H1 (cell line): ENCODE results near the gene ABHD8. TPM values are rescaled to one million over a fixed set of nuclear protein-coding genes. Genes with fewer than 3 reads are reported as not detected.

ENCODE experiments used
- CTCF ChIA-PET: fragments of 300-600 bp; sonication (Branson Sonifier 250); formaldehyde crosslinking; loops from one replicate; lab custom pipeline; 2021; ENCODE audit not compliant: partially characterized antibody; lab: Charles Lee
- POLR2A ChIA-PET: fragments of 300-600 bp; sonication (Branson Sonifier 250); formaldehyde crosslinking; loops from one replicate; lab custom pipeline; 2021; ENCODE audit warnings: inconsistent platforms; ENCODE audit not compliant: partially characterized antibody; lab: Charles Lee
- DNase-seq, 2 experiments: peaks; one replicate each; pipeline versions ENCODE4 v3.0.0 to v3.0.0-alpha.2; 2010 to 2022; ENCODE audit warnings: low spot score in 2 of 2, low read depth in 1 of 2, mixed read lengths in 1 of 2
- FAIRE-seq: peaks from 2 replicates; lab custom pipeline; 2011; peaks lifted over from hg19 to GRCh38; lab: Jason Lieb, UNC
- H2AFZ ChIP-seq: 2 replicates; pipeline ENCODE4 v1.8.1; 2012; ENCODE audit warnings: low read length, inconsistent platforms
- H2AK5ac ChIP-seq: 2 replicates; pipeline ENCODE4 v1.6.1; 2013; ENCODE audit warnings: low read depth, low read length
- H2BK120ac ChIP-seq: replicated peaks from 2 replicates; pipeline ENCODE3; 2013; ENCODE audit warnings: low read depth, low read length, inconsistent platforms
- H2BK12ac ChIP-seq: 2 replicates; pipeline ENCODE4 v1.6.1; 2013; ENCODE audit warnings: low read depth, low read length
- H2BK15ac ChIP-seq: 2 replicates; pipeline ENCODE4 v1.6.1; 2013; ENCODE audit warnings: low read length
- H2BK20ac ChIP-seq: 2 replicates; pipeline ENCODE4 v1.6.1; 2013; ENCODE audit warnings: low read length
- H2BK5ac ChIP-seq: 2 replicates; pipeline ENCODE4 v1.6.1; 2013; ENCODE audit warnings: low read depth, low read length
- H3K14ac ChIP-seq: 2 replicates; pipeline ENCODE4 v1.6.1; 2013; ENCODE audit warnings: inconsistent platforms; ENCODE audit not compliant: insufficient read length
- H3K18ac ChIP-seq: 2 replicates; pipeline ENCODE4 v1.6.1; 2013; ENCODE audit warnings: low read length; ENCODE audit errors: extremely low read depth
- H3K23ac ChIP-seq: 2 replicates; pipeline ENCODE4 v1.6.1; 2013; ENCODE audit warnings: inconsistent platforms; ENCODE audit not compliant: insufficient read length
- H3K23me2 ChIP-seq: 2 replicates; pipeline ENCODE4 v1.6.1; 2013; ENCODE audit warnings: low read depth, low read length
- H3K27ac ChIP-seq: 2 replicates; pipeline ENCODE4 v1.6.1; 2011; ENCODE audit warnings: low read depth, low read length, inconsistent platforms
- H3K27me3 ChIP-seq, 4 experiments: replicated peaks in 1 of 4; 1 replicate in 1 of 4; 2 replicates in 3 of 4; pipeline versions ENCODE4 v1.6.1 to v1.8.1; 2011 to 2013; ENCODE audit warnings: low read length in 3 of 4, mild to moderate bottlenecking in 3 of 4, inconsistent platforms in 2 of 4, mixed read lengths in 2 of 4, moderate library complexity in 1 of 4; ENCODE audit not compliant: control insufficient read depth in 3 of 4, insufficient read depth in 3 of 4; ENCODE audit errors: extremely low read depth in 1 of 4
- H3K36me3 ChIP-seq, 4 experiments: 2 replicates each; pipeline versions ENCODE4 v1.6.1 to v1.8.1; 2011 to 2013; ENCODE audit warnings: mild to moderate bottlenecking in 4 of 4, low read length in 3 of 4, moderate library complexity in 2 of 4, control low read depth in 1 of 4, inconsistent platforms in 1 of 4; ENCODE audit not compliant: insufficient read depth in 4 of 4, control insufficient read depth in 2 of 4
- H3K4ac ChIP-seq: replicated peaks from 2 replicates; pipeline ENCODE3; 2013; ENCODE audit warnings: low read length, low read depth, mixed read lengths, inconsistent platforms; ENCODE audit not compliant: insufficient read length
- H3K4me1 ChIP-seq, 4 experiments: replicated peaks in 1 of 4; 1 replicate in 1 of 4; 2 replicates in 3 of 4; pipeline versions ENCODE4 v1.6.1 to v1.8.1; 2011 to 2013; ENCODE audit warnings: low read length in 3 of 4, inconsistent platforms in 2 of 4, mixed read lengths in 1 of 4; ENCODE audit not compliant: insufficient read depth in 4 of 4, control insufficient read depth in 3 of 4
- H3K4me2 ChIP-seq, 2 experiments: 2 replicates each; pipeline versions ENCODE4 v1.6.1 to v1.8.1; 2011 to 2013; ENCODE audit warnings: low read depth in 2 of 2, low read length in 2 of 2, control low read depth in 1 of 2, inconsistent platforms in 1 of 2, mild to moderate bottlenecking in 1 of 2; ENCODE audit not compliant: insufficient read depth in 1 of 2
- H3K4me3 ChIP-seq, 4 experiments: fragments of 200-600, 300-600 bp in 1 of 4; sonication (generic), shearing (Covaris generic), sonication (Bioruptor Twin) in 1 of 4; 2 replicates each; pipeline versions ENCODE4 v1.5.1 to v1.8.1; 2011 to 2016; ENCODE audit warnings: low read length in 4 of 4, low read depth in 3 of 4, control low read depth in 2 of 4, inconsistent platforms in 2 of 4, mild to moderate bottlenecking in 2 of 4, mixed read lengths in 1 of 4, moderate library complexity in 1 of 4; ENCODE audit not compliant: insufficient read depth in 2 of 4; ENCODE audit errors: extremely low read depth in 1 of 4
- H3K56ac ChIP-seq: replicated peaks from 2 replicates; pipeline ENCODE3; 2013; ENCODE audit warnings: low read depth, mild to moderate bottlenecking, mixed read lengths, low read length, inconsistent platforms; ENCODE audit not compliant: insufficient read length
- H3K79me1 ChIP-seq: 2 replicates; pipeline ENCODE4 v1.6.1; 2013; ENCODE audit warnings: low read depth, low read length, control low read depth
- H3K79me2 ChIP-seq, 2 experiments: 2 replicates each; pipeline versions ENCODE4 v1.6.1 to v1.8.1; 2012 to 2013; ENCODE audit warnings: low read length in 2 of 2, mild to moderate bottlenecking in 2 of 2, inconsistent platforms in 1 of 2; ENCODE audit not compliant: insufficient read depth in 2 of 2, control insufficient read depth in 1 of 2
- H3K9ac ChIP-seq, 4 experiments: replicated peaks in 1 of 4; 1 replicate in 1 of 4; 2 replicates in 3 of 4; pipeline versions ENCODE4 v1.6.1 to v1.8.1; 2011 to 2013; ENCODE audit warnings: low read depth in 3 of 4, low read length in 3 of 4, control low read depth in 2 of 4, mild to moderate bottlenecking in 2 of 4, moderate library complexity in 2 of 4, inconsistent platforms in 1 of 4; ENCODE audit errors: extremely low read depth in 1 of 4
- H3K9me3 ChIP-seq, 2 experiments: 2 replicates each; pipeline versions ENCODE4 v1.6.1 to v1.8.1; 2012 to 2013; ENCODE audit warnings: mild to moderate bottlenecking in 2 of 2, moderate library complexity in 2 of 2, control low read depth in 1 of 2, inconsistent platforms in 1 of 2, low read depth in 1 of 2, low read length in 1 of 2, mixed read lengths in 1 of 2; ENCODE audit not compliant: insufficient read depth in 2 of 2
- H4K20me1 ChIP-seq, 2 experiments: replicated peaks in 1 of 2; 2 replicates each; pipeline versions ENCODE3 to v1.8.1; 2011 to 2013; ENCODE audit warnings: inconsistent platforms in 2 of 2, low read length in 2 of 2, mild to moderate bottlenecking in 1 of 2; ENCODE audit not compliant: insufficient read depth in 2 of 2, control insufficient read depth in 1 of 2
- H4K5ac ChIP-seq: 2 replicates; pipeline ENCODE4 v1.6.1; 2013; ENCODE audit warnings: low read length, low read depth, mixed read lengths, inconsistent platforms; ENCODE audit not compliant: insufficient read length
- H4K8ac ChIP-seq: 2 replicates; pipeline ENCODE4 v1.8.0; 2013; ENCODE audit warnings: mild to moderate bottlenecking, moderate library complexity, low read length, inconsistent platforms; ENCODE audit not compliant: insufficient read depth; ENCODE audit errors: extremely low read depth
- H4K91ac ChIP-seq: replicated peaks from 2 replicates; pipeline ENCODE3; 2013; ENCODE audit warnings: low read length, mixed read lengths, inconsistent platforms; ENCODE audit not compliant: insufficient read length
- CBX8 ChIP-seq: fragments of 300-800, 300-1000 bp; sonication (generic); IDR thresholded peaks from 2 replicates; pipeline ENCODE4 v1.7.1; 2016; ENCODE audit warnings: low read depth, low read length, borderline replicate concordance
- CEBPB ChIP-seq: IDR thresholded peaks from 2 replicates; pipeline ENCODE4 v1.6.1; 2012; ENCODE audit warnings: low read depth, low read length
- FOSL1 ChIP-seq: IDR thresholded peaks from 2 replicates; pipeline ENCODE4 v1.6.1; 2011; ENCODE audit warnings: mild to moderate bottlenecking, low read depth, low read length, moderate library complexity; ENCODE audit not compliant: insufficient read depth
- HDAC2 ChIP-seq, 2 experiments: fragments of 300-600 bp in 1 of 2; sonication (generic) in 1 of 2; IDR thresholded peaks; 2 replicates each; pipeline ENCODE4 v1.6.1; 2011 to 2012; ENCODE audit warnings: low read depth in 2 of 2, low read length in 2 of 2, mild to moderate bottlenecking in 2 of 2, moderate library complexity in 2 of 2, borderline replicate concordance in 1 of 2, inconsistent platforms in 1 of 2
- KDM1A ChIP-seq: fragments of 200-600, 300-600 bp; sonication (generic); IDR thresholded peaks from 2 replicates; pipeline ENCODE4 v1.7.1; 2016; ENCODE audit warnings: mild to moderate bottlenecking, low read length, borderline replicate concordance
- MAX ChIP-seq: IDR thresholded peaks from 2 replicates; pipeline ENCODE4 v1.6.1; 2012; ENCODE audit warnings: inconsistent platforms
- YY1 ChIP-seq: IDR thresholded peaks from 2 replicates; pipeline ENCODE4 v1.6.1; 2011; ENCODE audit warnings: low read depth, mild to moderate bottlenecking, low read length
- ZNF274 ChIP-seq: IDR thresholded peaks from 2 replicates; pipeline ENCODE4 v1.7.0; 2012; ENCODE audit warnings: low read length, borderline replicate concordance; ENCODE audit errors: extremely low read depth
- WGBS, 2 experiments: shearing (Covaris generic) in 1 of 2; methylation state at CpG; one replicate each; pipeline versions ENCODE4 v1.1.6 to v1.1.7; 2013 to 2015; ENCODE audit warnings: low lambda C conversion rate in 2 of 2, mixed read lengths in 2 of 2, inconsistent platforms in 1 of 2, low coverage in 1 of 2, missing lambda C conversion rate in 1 of 2; ENCODE audit not compliant: insufficient replicate concordance in 2 of 2, insufficient coverage in 1 of 2, insufficient read length in 1 of 2; ENCODE audit errors: extremely low coverage in 1 of 2, missing lambda C conversion rate in 1 of 2; 5-methylcytosine and 5-hydroxymethylcytosine counted together
- polyA plus RNA-seq, 7 experiments: library from polyadenylated mRNA; depleted of rRNA in 3 of 7; stranded (reverse) in 5 of 7; unstranded in 2 of 7; fragments of >200 nt in 5 of 7; fragments of 200-250 nt in 2 of 7; gene quantifications; 1 replicate in 5 of 7; 2 replicates in 1 of 7; 4 replicates in 1 of 7; pipeline versions ENCODE4 v1.2.1 to v1.2.3, GENCODE V29; 2011 to 2013; ENCODE audit warnings: missing spikeins in 2 of 7, mixed read lengths in 2 of 7
- total RNA-seq: library from RNA; stranded (reverse); fragmentation: NEBNext Ultra II Directional; extraction: Animal tissue kit (Norgen Biotek cat#: 25700); gene quantifications from 2 replicates; pipeline ENCODE4 v1.2.1, GENCODE V29; 2021
- TF ChIP-seq, protein P1 (sequence below), 3 experiments: IDR thresholded peaks; 1 replicate in 2 of 3; 2 replicates in 1 of 3; pipeline versions ENCODE4 v1.5.1 to v1.6.1; 2011; ENCODE audit warnings: low read length in 3 of 3, mild to moderate bottlenecking in 3 of 3, inconsistent platforms in 2 of 3, low read depth in 1 of 3, moderate library complexity in 1 of 3; ENCODE audit not compliant: insufficient read depth in 1 of 3; ENCODE audit errors: control extremely low read depth in 1 of 3

The ABHD8 gene
- total and polyA plus RNA-seq, 2 of the 8 experiments (the other 6 are each of a cell fraction or from before 2014, with no cell fraction given): 11.3 to 18.7 TPM

GRCh38 chr19:17319473-17320238 is 16.4 kb upstream of the ABHD8 start:
- H2AFZ ChIP-seq: no peak overlapping the region
- H3K79me2 ChIP-seq: no peaks in the 10 kb centered on the region
- peaks cover 3 to 40% (median 16%) of the 10 kb centered on the region in 4 experiments; a peak in 7 of 8 replicates for H3K36me3 ChIP-seq
- H2BK15ac ChIP-seq: no peak overlapping the region
- H3K4me2 ChIP-seq: no peak overlapping the region
- DNase-seq (no peak), FAIRE-seq (no peak)
- no peaks in the 10 kb centered on the region; a peak in 1 of 7 replicates for H3K4me1 ChIP-seq
- H2BK20ac ChIP-seq: no peak overlapping the region
- no peak overlapping the region for H3K18ac ChIP-seq
- POLR2A ChIA-PET: interaction anchor here (18.5 kb wide), 1 partner anchor 9 kb away, joined by 329 read pairs; the partner anchor contains the start of gene ANO8
- H3K27ac ChIP-seq: no peak overlapping the region
- no peak overlapping the region for H3K9ac ChIP-seq
- no peak overlapping the region for H4K8ac ChIP-seq
- H2BK5ac ChIP-seq: no peak overlapping the region
- no peaks in the 10 kb centered on the region; the same call in 1 of the 2 replicates for H3K79me1 ChIP-seq
- H3K56ac ChIP-seq: no peak overlapping the region
- CTCF ChIA-PET: no interaction called here
- no peaks in the 10 kb centered on the region for H3K9me3 ChIP-seq
- H3K23me2 ChIP-seq: no peaks in the 10 kb centered on the region
- no peak overlapping the region for H3K23ac ChIP-seq
- no peak overlapping the region for H3K4ac ChIP-seq
- H3K14ac ChIP-seq: no peak overlapping the region
- H3K4me3 ChIP-seq: no peak overlapping the region
- peaks cover 0 to 3% of the 10 kb centered on the region in 2 experiments for H4K20me1 ChIP-seq
- no peaks in the 10 kb centered on the region for H3K27me3 ChIP-seq
- no peak overlapping the region for H4K91ac ChIP-seq
- no peak overlapping the region for H2BK12ac ChIP-seq
- H2BK120ac ChIP-seq: no peak overlapping the region
- WGBS, 2 experiments: 89% methylated on average over 25 of the region's 40 CpGs; no CpG with 5 or more reads in 1 of the 2 experiments
- no peak overlapping the region for H2AK5ac ChIP-seq
- H4K5ac ChIP-seq: no peak overlapping the region
- no peak for TF ChIP-seq CBX8
- TF ChIP-seq KDM1A: no peak
- TF ChIP-seq FOSL1: no peak
- no peak for TF ChIP-seq HDAC2 (IDR thresholded peaks at IDR 0.05; ENCODE audit: borderline replicate concordance in 1 of 2, low read depth in 2 of 2, low read length in 2 of 2)
- TF ChIP-seq CEBPB: no peak
- no peak for TF ChIP-seq ZNF274
- no peak for TF ChIP-seq YY1
- no peak for TF ChIP-seq MAX
- TF ChIP-seq, protein P1, sequence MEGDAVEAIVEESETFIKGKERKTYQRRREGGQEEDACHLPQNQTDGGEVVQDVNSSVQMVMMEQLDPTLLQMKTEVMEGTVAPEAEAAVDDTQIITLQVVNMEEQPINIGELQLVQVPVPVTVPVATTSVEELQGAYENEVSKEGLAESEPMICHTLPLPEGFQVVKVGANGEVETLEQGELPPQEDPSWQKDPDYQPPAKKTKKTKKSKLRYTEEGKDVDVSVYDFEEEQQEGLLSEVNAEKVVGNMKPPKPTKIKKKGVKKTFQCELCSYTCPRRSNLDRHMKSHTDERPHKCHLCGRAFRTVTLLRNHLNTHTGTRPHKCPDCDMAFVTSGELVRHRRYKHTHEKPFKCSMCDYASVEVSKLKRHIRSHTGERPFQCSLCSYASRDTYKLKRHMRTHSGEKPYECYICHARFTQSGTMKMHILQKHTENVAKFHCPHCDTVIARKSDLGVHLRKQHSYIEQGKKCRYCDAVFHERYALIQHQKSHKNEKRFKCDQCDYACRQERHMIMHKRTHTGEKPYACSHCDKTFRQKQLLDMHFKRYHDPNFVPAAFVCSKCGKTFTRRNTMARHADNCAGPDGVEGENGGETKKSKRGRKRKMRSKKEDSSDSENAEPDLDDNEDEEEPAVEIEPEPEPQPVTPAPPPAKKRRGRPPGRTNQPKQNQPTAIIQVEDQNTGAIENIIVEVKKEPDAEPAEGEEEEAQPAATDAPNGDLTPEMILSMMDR (IDR thresholded peaks at IDR 0.05; ENCODE audit: control extremely low read depth in 1 of 3, insufficient read depth in 1 of 3, low read depth in 1 of 3, low read length in 3 of 3): no peak
